ENCODE measurements around the gene PPP1R12B. TPM values are rescaled to one million over a fixed set of nuclear protein-coding genes. Genes with fewer than 3 reads are reported as not detected.

The PPP1R12B gene
- total RNA-seq, 4 donors from 2014 or later: 68.1 to 153 (median 116) TPM

DNA sequence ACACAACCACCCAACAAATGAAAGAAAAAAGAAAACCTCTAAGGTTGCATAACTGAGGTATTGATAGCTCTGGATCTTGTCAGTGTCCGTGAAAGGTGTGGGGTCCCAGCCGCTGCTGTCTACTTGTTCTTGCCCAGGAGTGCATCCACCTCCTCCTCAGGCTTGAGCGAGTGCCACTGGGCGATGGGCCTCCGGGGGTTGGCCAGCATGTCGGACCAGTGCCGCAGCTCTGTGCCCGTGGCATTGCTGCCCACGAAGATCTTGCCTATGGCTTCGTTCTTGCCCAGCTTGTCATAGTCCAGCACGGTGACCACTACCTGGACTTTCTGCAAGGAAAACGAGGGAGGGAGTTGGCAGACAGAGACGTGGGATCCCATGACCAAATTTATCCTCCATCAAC lies 248.1 kb downstream of the PPP1R12B start:
- Histone ChIP-seq H3K4me1 (peaks cover 0 to 12% (median 2%) of the 10 kb centered on the region in 4 donors), H3K36me3 (peaks cover 0 to 14% (median 0%) of the 10 kb centered on the region in 3 donors), H3K9me3 (no peaks in the 10 kb centered on the region), H3K27me3 (no peaks in the 10 kb centered on the region), H3K4me3 (no peak overlapping the region), H3K27ac (no peak overlapping the region)
- 90 to 98% methylated on average over 13 of the region's 13 CpGs for WGBS, 2 donors
- TF ChIP-seq, protein P1, sequence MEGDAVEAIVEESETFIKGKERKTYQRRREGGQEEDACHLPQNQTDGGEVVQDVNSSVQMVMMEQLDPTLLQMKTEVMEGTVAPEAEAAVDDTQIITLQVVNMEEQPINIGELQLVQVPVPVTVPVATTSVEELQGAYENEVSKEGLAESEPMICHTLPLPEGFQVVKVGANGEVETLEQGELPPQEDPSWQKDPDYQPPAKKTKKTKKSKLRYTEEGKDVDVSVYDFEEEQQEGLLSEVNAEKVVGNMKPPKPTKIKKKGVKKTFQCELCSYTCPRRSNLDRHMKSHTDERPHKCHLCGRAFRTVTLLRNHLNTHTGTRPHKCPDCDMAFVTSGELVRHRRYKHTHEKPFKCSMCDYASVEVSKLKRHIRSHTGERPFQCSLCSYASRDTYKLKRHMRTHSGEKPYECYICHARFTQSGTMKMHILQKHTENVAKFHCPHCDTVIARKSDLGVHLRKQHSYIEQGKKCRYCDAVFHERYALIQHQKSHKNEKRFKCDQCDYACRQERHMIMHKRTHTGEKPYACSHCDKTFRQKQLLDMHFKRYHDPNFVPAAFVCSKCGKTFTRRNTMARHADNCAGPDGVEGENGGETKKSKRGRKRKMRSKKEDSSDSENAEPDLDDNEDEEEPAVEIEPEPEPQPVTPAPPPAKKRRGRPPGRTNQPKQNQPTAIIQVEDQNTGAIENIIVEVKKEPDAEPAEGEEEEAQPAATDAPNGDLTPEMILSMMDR (IDR thresholded peaks at IDR 0.05): no peak
- TF ChIP-seq POLR2A (IDR thresholded peaks at IDR 0.05) (no peak), EP300 (IDR thresholded peaks at IDR 0.05) (no peak)
- no peak for DNase-seq (ENCODE audit: low spot score in 2 of 2)

DNA sequence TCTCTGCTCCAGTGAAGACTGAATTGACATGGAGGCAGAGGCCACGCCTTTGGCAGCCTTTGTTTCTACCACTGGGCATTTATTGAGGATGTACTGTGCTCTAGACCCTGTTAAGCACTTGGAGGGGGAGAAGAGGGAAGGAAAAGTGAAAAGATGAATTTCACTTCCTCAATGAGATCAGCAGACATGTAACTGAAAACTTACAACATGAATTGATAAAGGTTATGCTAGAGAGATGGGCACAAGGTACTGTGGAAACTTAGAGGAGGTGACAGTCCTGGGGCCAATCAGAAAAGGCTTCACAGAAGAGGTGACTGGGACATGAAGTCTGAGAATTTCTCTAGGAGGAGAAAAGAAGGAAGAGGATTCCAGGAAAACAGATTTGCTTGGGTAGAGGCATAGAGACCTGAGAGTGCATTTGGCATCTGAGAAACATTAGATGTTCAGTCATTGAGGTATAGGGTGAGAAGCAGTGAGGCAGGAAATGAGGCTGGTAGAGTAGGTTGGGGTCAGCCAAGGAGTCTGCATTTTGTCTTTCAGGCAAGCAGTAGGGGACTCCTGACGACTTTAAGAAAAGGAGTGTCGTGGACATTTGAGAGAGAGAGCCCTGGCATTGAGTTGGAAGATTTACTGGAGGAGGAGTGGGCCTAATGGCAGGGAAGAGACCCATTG lies 248.7 kb downstream of the PPP1R12B start:
- Histone ChIP-seq H3K36me3 (peaks cover 0 to 14% (median 0%) of the 10 kb centered on the region in 3 donors), H3K4me3 (no peak overlapping the region), H3K4me1 (peaks cover 0 to 7% (median 2%) of the 10 kb centered on the region in 4 donors), H3K27ac (no peak overlapping the region), H3K27me3 (no peaks in the 10 kb centered on the region), H3K9me3 (no peaks in the 10 kb centered on the region)
- DNase-seq (ENCODE audit: low spot score in 2 of 2): no peak
- TF ChIP-seq, protein P1 (IDR thresholded peaks at IDR 0.05): no peak
- no peak for TF ChIP-seq EP300 (IDR thresholded peaks at IDR 0.05)
- TF ChIP-seq POLR2A (IDR thresholded peaks at IDR 0.05): no peak
- 95 to 96% methylated on average over 3 of the region's 3 CpGs for WGBS, 2 donors

DNA sequence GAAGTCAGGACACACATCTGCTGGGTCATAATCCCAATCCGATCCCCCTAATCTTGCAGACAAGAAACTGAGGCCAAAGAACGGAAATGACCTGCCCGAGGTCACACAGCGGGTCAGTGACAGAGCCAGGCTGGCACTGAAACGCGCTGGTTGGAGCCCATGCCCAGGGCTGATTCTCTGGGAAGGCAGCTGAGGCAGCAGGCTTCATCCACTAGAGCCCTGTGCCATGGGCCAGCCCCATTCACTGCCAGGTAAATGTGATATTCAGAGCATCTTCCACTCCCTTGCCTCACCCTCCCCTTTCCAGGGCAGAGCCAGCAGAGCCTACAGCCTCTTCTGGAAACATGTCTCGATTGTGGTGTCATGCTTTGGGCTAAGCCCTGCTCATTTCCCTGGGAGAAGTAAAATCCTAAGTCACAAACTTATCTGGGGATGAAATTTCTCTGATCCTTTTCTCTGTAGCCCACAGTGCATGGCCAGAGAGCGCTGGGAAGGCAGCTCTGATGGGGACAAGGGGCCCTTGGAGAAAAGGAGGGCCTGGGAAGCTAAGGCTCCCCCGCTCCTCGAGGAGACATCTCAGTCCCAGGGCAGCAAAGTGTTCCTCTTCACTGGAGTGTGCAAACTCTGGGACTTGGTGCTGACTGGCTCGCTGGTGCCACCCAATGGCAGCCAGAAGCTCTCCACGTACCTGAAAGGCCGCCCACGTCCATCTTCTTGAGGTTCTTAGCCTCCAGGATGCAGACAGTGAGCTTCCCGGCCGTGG lies 251.4 kb downstream of the PPP1R12B start:
- WGBS, 2 donors: 36 to 47% methylated on average over 12 to 16 of the region's 16 CpGs
- Histone ChIP-seq H3K27ac (peak overlapping the region in 1 of 4 donors; percentile 50), H3K4me3 (no peak overlapping the region), H3K9me3 (no peaks in the 10 kb centered on the region), H3K4me1 (peaks cover 0 to 7% (median 2%) of the 10 kb centered on the region in 4 donors), H3K36me3 (peaks cover 0 to 37% (median 0%) of the 10 kb centered on the region in 3 donors), H3K27me3 (no peaks in the 10 kb centered on the region)
- no peak for TF ChIP-seq EP300 (IDR thresholded peaks at IDR 0.05)
- TF ChIP-seq, protein P1 (IDR thresholded peaks at IDR 0.05): peak; percentile 62 to 91 (median 75)
- DNase-seq (ENCODE audit: low spot score in 2 of 2): peak; percentile 37 to 42

DNA sequence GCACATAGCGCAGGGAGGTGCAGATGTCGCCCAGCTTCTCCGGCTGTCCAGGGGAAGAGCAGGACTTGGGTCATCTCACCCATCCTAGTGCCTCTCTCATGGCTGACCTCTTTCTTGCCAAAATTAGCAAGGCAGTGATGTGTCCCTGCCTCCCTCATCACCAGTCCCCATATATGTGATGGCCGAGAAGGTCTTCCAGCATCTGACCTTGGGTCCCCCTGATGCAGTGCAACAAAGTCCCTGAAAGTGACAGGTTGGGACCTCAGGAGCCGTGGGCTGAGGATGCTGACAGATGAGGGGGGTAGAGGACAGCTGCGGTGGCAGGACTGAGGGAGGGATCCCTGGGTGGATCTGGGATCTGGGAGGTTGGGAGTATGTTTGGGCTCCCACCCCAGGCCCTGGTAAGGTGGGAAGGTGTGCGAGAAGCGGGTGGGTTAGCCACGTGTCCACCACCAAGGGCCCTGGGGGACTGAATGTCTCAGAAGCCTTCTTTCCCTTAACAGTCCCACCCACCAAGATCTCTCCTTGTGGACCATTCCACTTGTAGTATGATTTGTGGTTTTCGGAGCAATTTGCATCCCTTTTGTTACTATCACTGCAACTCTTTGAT lies 252.0 kb downstream of the PPP1R12B start:
- Histone ChIP-seq H3K9me3 (no peaks in the 10 kb centered on the region), H3K27ac (no peak overlapping the region), H3K4me1 (peaks cover 0 to 7% (median 2%) of the 10 kb centered on the region in 4 donors), H3K27me3 (no peaks in the 10 kb centered on the region), H3K36me3 (peaks cover 0 to 42% (median 0%) of the 10 kb centered on the region in 3 donors), H3K4me3 (no peak overlapping the region)
- DNase-seq (ENCODE audit: low spot score in 2 of 2): no peak
- TF ChIP-seq POLR2A (IDR thresholded peaks at IDR 0.05): no peak
- TF ChIP-seq, protein P1 (IDR thresholded peaks at IDR 0.05): peak in 1 of 5 experiments; percentile 3
- TF ChIP-seq EP300 (IDR thresholded peaks at IDR 0.05): no peak
- 77 to 79% methylated on average over 10 of the region's 10 CpGs for WGBS, 2 donors
